Measurements from ENCODE around the gene ESD. TPM values are rescaled to one million over a fixed set of nuclear protein-coding genes. Genes with fewer than 3 reads are reported as not detected.

ESD gene
- total RNA-seq, 1 donor from 2014 or later, result 191 TPM

GRCh38 chr13:46753137-46753536 is 43.8 kb downstream of the ESD start:
- no peak overlapping the region for H3K27ac ChIP-seq
- no peaks in the 10 kb centered on the region for H3K4me1 ChIP-seq
- no peak overlapping the region for H2AFZ ChIP-seq (replicated peaks)
- H3K27me3 Mint-ChIP-seq (ENCODE audit: insufficient read depth, low read depth), result peaks cover under 1% of the 10 kb centered on the region
- no peaks in the 10 kb centered on the region for H3K27me3 ChIP-seq
- no peak overlapping the region for H3K27ac Mint-ChIP-seq
- no peak for TF ChIP-seq EZH2phosphoT487 (IDR thresholded peaks at IDR 0.05)
- TF ChIP-seq, protein P1, sequence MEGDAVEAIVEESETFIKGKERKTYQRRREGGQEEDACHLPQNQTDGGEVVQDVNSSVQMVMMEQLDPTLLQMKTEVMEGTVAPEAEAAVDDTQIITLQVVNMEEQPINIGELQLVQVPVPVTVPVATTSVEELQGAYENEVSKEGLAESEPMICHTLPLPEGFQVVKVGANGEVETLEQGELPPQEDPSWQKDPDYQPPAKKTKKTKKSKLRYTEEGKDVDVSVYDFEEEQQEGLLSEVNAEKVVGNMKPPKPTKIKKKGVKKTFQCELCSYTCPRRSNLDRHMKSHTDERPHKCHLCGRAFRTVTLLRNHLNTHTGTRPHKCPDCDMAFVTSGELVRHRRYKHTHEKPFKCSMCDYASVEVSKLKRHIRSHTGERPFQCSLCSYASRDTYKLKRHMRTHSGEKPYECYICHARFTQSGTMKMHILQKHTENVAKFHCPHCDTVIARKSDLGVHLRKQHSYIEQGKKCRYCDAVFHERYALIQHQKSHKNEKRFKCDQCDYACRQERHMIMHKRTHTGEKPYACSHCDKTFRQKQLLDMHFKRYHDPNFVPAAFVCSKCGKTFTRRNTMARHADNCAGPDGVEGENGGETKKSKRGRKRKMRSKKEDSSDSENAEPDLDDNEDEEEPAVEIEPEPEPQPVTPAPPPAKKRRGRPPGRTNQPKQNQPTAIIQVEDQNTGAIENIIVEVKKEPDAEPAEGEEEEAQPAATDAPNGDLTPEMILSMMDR (IDR thresholded peaks at IDR 0.05), result no peak
- no peak for TF ChIP-seq EZH2 (IDR thresholded peaks at IDR 0.05)
- no peaks in the 10 kb centered on the region for H4K20me1 ChIP-seq (ENCODE audit: low read depth)
- no peak overlapping the region for H3K9ac ChIP-seq
- no peak overlapping the region for H3K4me3 Mint-ChIP-seq
- H3K9me3 Mint-ChIP-seq, result no peaks in the 10 kb centered on the region
- no peak overlapping the region for H3K4me2 ChIP-seq
- no peaks in the 10 kb centered on the region for H3F3A ChIP-seq (ENCODE audit: low read depth)
- no peaks in the 10 kb centered on the region for H3K36me3 ChIP-seq
- H3K79me2 ChIP-seq (ENCODE audit: low read depth), result no peaks in the 10 kb centered on the region
- no peak for DNase-seq (ENCODE audit: low spot score)
- H3K4me3 ChIP-seq, result no peak overlapping the region
- no peaks in the 10 kb centered on the region for H3K9me3 ChIP-seq (ENCODE audit: low read depth)
- H3K4me1 Mint-ChIP-seq, result peaks cover 5% of the 10 kb centered on the region
- H3K36me3 Mint-ChIP-seq, result peaks cover 4% of the 10 kb centered on the region

- Histone ChIP-seq H3F3A (ENCODE audit: low read depth) (no peaks in the 10 kb centered on the region), H3K79me2 (ENCODE audit: low read depth) (no peaks in the 10 kb centered on the region), H4K20me1 (ENCODE audit: low read depth) (no peaks in the 10 kb centered on the region), H3K4me2 (no peak overlapping the region), H2AFZ (replicated peaks) (no peak overlapping the region), H3K9ac (no peak overlapping the region), H3K27ac (no peak overlapping the region), H3K27me3 (no peaks in the 10 kb centered on the region), H3K36me3 (no peaks in the 10 kb centered on the region), H3K4me3 (no peak overlapping the region), H3K4me1 (no peaks in the 10 kb centered on the region), H3K9me3 (ENCODE audit: low read depth) (no peaks in the 10 kb centered on the region)
- no peak overlapping the region for H3K4me3 Mint-ChIP-seq
- H3K27ac Mint-ChIP-seq, result peak overlapping the region; percentile 80
- peaks cover 5% of the 10 kb centered on the region for H3K36me3 Mint-ChIP-seq
- TF ChIP-seq EZH2phosphoT487 (IDR thresholded peaks at IDR 0.05) (no peak), EZH2 (IDR thresholded peaks at IDR 0.05) (no peak)
- TF ChIP-seq, protein P1 (IDR thresholded peaks at IDR 0.05), result no peak
- peaks cover 4% of the 10 kb centered on the region for H3K4me1 Mint-ChIP-seq
- no peaks in the 10 kb centered on the region for H3K9me3 Mint-ChIP-seq
- peak; percentile 11 for DNase-seq (ENCODE audit: low spot score)
- H3K27me3 Mint-ChIP-seq (ENCODE audit: insufficient read depth, low read depth), result peaks cover 2% of the 10 kb centered on the region
Observed at GRCh38 chr13:46751811-46752635, 44.9 kb downstream of the ESD start.

DNA sequence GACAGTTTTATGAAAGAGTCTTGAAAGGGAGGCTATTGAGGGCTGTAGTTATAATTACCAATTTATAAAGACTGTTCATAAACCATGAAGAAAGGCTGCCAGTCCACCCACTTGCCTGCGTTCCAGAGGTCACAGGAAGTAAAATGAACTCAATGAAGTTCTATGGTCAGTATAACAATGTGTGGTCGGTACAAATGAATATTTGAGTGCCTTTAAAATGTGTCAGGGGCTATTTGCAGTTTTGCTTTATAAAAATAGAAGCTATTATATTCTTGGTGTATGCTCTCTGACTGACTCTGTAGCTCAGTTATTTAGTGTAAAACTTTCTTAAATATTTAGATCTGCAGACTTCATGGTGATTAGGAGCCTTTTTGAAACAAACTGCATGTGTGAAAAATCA is 47.0 kb downstream of the ESD start:
- no peak overlapping the region for H3K27ac ChIP-seq

More for the DNA sequence above, 47.0 kb downstream of the ESD start:
- Histone ChIP-seq H3K4me3 (no peak overlapping the region), H3K79me2 (ENCODE audit: low read depth) (no peaks in the 10 kb centered on the region), H3K36me3 (no peaks in the 10 kb centered on the region), H3K9me3 (ENCODE audit: low read depth) (no peaks in the 10 kb centered on the region), H3F3A (ENCODE audit: low read depth) (no peaks in the 10 kb centered on the region), H3K4me2 (no peak overlapping the region), H3K27me3 (no peaks in the 10 kb centered on the region), H4K20me1 (ENCODE audit: low read depth) (no peaks in the 10 kb centered on the region), H3K9ac (no peak overlapping the region), H2AFZ (replicated peaks) (no peak overlapping the region), H3K4me1 (no peaks in the 10 kb centered on the region)
- no peaks in the 10 kb centered on the region for H3K4me1 Mint-ChIP-seq
- DNase-seq (ENCODE audit: low spot score), result no peak
- H3K27me3 Mint-ChIP-seq (ENCODE audit: insufficient read depth, low read depth), result peaks cover 2% of the 10 kb centered on the region
- no peak overlapping the region for H3K27ac Mint-ChIP-seq
- TF ChIP-seq EZH2 (IDR thresholded peaks at IDR 0.05) (no peak), EZH2phosphoT487 (IDR thresholded peaks at IDR 0.05) (no peak)
- TF ChIP-seq, protein P1 (IDR thresholded peaks at IDR 0.05), result no peak
- H3K9me3 Mint-ChIP-seq, result no peaks in the 10 kb centered on the region
- H3K36me3 Mint-ChIP-seq, result peaks cover 21% of the 10 kb centered on the region
- no peak overlapping the region for H3K4me3 Mint-ChIP-seq

Data from neural progenitor cell (in vitro differentiated cells).